Lung microvascular endothelial cell (primary cell): ENCODE results near the gene BCAT1. TPM values are rescaled to one million over a fixed set of nuclear protein-coding genes. Genes with fewer than 3 reads are reported as not detected.

ENCODE experiments used
- DNase-seq, 2 donors: peaks; one replicate each; pipeline versions ENCODE4 v3.0.0 to v3.0.0-alpha.2; 2010; ENCODE audit warnings: low read depth in 2 of 2
- total RNA-seq: library from RNA; depleted of rRNA; stranded (reverse); fragments of >200 nt; gene quantifications from 2 replicates; pipeline ENCODE4 v1.2.1, GENCODE V29; 2014

BCAT1 gene
- total RNA-seq, 1 donor from 2014 or later = 68.3 TPM

DNA sequence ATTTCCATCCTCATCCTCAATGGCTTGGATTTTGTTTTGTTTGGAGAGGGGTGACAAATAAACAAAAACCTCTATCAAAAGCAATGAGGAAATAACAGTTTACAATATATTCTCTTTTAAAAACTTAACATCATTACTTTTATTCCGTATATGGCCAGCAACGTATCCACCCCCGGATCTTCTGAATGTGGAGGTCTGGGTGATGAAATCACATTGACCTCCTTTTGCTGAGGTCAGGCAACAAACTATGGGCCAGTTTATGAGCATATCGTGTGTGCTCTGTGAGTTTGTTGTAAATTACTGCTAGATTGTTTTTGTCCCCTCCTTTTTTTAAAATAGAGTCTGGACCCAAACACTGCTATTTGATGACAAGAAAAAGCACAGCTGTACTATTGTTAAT is 178.1 kb downstream of the BCAT1 start:
- DNase-seq = no peak

DNA sequence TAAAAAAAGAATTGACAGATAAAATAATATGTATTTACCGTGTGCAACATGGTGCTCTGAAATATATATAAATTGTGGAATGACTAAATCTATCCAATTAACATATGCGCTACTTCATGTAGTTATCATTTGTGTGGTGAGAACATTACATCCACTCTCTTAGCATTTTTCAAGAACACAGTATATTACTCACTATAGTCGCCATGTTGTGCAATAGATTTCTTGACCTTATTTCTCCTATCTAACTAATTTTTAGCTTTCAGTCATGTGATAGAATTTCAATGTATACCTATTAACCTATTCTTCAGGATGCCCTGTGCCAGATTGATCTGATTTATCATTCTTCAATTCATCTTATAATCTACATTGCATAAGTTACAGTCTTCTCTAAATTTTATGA is 178.6 kb downstream of the BCAT1 start:
- DNase-seq = no peak

- no peak for DNase-seq
Observed at GRCh38 chr12:24769682-24770081, 179.2 kb downstream of the BCAT1 start.

GRCh38 chr12:24768415-24768814 is 180.5 kb downstream of the BCAT1 start:
- no peak for DNase-seq

DNA sequence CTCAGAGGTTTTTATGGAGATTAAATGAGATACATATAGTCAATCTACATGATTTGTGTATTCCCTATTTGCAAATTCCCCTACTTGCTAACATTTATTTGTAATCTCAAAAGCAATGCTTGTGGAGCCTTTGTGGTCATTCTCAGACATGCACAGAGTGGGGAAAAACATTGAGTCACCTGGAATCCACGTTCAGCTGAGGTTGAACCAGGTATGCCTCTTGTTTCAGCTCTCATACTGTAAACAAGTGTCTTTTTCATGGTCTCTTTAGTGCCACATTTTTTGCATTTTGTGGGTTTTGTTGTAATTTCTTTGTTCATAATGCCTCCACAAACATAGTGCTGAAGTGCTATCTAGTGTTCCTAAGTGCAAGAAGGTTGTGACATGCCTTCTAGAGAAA is 181.9 kb downstream of the BCAT1 start:
- no peak for DNase-seq

DNA sequence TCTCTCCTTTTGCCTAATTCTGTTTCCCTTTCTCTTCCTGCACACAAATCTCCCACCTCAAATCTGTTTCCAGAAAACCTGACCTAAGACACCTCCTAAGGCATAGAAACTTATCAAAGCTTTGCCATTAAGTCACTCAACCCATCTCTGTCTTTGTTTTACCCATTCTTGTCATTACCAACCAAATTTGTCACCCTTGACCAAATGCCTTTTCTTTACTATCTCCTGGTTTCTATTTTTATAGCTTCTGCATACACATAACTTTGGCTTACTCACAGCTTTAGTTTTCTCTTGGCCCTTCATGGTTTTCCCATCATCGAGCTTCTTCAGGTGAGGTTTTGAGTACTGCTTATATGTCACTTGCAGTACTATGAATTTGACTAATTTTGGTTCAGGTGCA is 184.2 kb downstream of the BCAT1 start:
- no peak for DNase-seq

DNA sequence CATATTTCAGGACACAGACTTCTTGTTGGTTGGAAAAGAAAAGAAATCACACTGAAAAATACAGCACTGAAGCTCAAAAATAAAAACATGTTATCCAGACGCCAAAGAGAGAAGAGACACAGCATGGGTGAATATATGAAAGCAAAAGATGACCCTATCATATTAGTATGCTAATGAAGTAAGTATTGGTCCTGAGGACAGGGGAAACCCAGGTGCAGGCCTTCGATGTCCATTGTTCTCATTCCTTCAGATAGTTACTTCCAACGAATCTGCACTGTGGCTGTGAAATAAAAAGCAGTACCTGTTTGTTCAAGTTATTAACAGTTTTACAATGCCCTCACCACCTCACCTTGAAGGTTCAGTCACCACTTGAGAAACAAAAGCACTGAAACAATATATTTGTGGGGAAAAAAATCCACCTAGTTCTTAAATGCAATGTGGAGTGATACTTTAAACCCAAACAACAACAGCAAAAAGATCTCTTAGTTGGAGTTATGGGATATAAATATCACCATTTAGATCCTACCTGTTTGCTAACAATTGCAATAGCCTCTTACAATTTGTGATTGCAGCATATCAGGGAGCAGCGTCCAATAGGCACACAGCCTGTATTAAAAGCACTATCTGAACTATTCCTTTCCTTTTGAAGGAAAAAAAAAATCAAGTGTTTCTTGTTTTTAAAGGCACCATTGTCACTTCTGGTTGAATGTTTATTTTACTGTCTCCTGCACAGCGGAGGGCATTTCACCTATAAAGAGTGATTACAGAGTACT is 188.1 kb downstream of the BCAT1 start:
- no peak for DNase-seq

DNA sequence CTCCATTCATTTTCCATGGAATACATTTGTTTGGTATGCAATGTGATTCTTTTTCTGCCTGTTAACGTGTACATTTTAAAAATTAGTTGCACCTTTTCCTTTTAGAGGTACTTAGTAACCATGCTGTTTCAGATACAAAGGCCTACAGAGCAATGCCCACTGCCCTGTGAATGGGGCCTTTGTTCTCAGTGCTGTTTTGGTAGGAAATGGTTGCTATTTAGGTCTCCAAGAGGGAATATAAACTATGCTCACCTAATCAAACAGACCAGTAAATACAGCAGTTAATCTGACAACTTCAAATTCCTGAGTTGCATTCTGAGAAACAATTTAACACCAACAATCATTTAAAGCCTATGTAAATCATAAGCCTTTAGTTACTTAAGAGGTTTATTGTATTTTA is 188.7 kb downstream of the BCAT1 start:
- no peak for DNase-seq

Other genes with a start within 250 kb of the BCAT1 start
- not detected in 2 replicates for gene DNAI7, start 246.1 kb upstream of the BCAT1 start, total RNA-seq
- 11.7 and 13.7 TPM in 2 replicates for gene ETFRF1, start 246.1 kb upstream of the BCAT1 start, total RNA-seq